Body of pancreas (tissue), 4 donors: ENCODE measurements around the gene ATP2B2.

Experiments used
- CTCF ChIP-seq, 7 experiments: fragments of 450-650 bp in 4 of 7; fragments of 200-600 bp in 3 of 7; sonication (generic) in 3 of 7; IDR thresholded peaks; one replicate each; pipeline ENCODE4 v1.5.1; 2016 to 2019; ENCODE audit warnings: antibody characterized with exemption in 7 of 7
- POLR2A ChIP-seq, 3 donors: fragments of 450-650 bp; IDR thresholded peaks; one replicate each; pipeline ENCODE4 v1.6.1; 2016; ENCODE audit warnings: antibody characterized with exemption in 3 of 3, mild to moderate bottlenecking in 2 of 3

GRCh38 chr3:10357592-10358308, 147.6 kb downstream of the ATP2B2 start:
- TF ChIP-seq CTCF (IDR thresholded peaks at IDR 0.05) (no peak), POLR2A (IDR thresholded peaks at IDR 0.05) (no peak)
